ENCODE results near the gene PRKCE.

The PRKCE gene

GRCh38 chr2:45992741-45993475, 341.4 kb downstream of the PRKCE start:
- DNase-seq (ENCODE audit: low spot score): no peak

GRCh38 chr2:45993476-45993991, 342.1 kb downstream of the PRKCE start:
- peak; percentile 72 for DNase-seq (ENCODE audit: low spot score)

GRCh38 chr2:45994060-45994459, 342.6 kb downstream of the PRKCE start:
- DNase-seq (ENCODE audit: low spot score): no peak

GRCh38 chr2:46000660-46001059, 349.2 kb downstream of the PRKCE start:
- DNase-seq (ENCODE audit: low spot score): no peak

GRCh38 chr2:46001290-46001689, 349.8 kb downstream of the PRKCE start:
- DNase-seq (ENCODE audit: low spot score): no peak

GRCh38 chr2:46001741-46002506, 350.4 kb downstream of the PRKCE start:
- peak; percentile 23 for DNase-seq (ENCODE audit: low spot score)

- no peak for DNase-seq (ENCODE audit: low spot score)
These were observed 351.0 kb downstream of the PRKCE start for GRCh38 chr2:46002507-46002883.

- no peak for DNase-seq (ENCODE audit: low spot score)
These were observed 351.5 kb downstream of the PRKCE start for GRCh38 chr2:46002947-46003346.

- DNase-seq (ENCODE audit: low spot score): no peak
These were observed 352.5 kb downstream of the PRKCE start for GRCh38 chr2:46003903-46004473.

- no peak for DNase-seq (ENCODE audit: low spot score)
These were observed 355.1 kb downstream of the PRKCE start for GRCh38 chr2:46006473-46007025.

- no peak for DNase-seq (ENCODE audit: low spot score)
These were observed 355.9 kb downstream of the PRKCE start for GRCh38 chr2:46007412-46007811.

- DNase-seq (ENCODE audit: low spot score): peak; percentile 40
These were observed 356.8 kb downstream of the PRKCE start for GRCh38 chr2:46008091-46008870.

GRCh38 chr2:46009315-46009714, 357.8 kb downstream of the PRKCE start:
- DNase-seq (ENCODE audit: low spot score): no peak

GRCh38 chr2:46009772-46010171, 358.3 kb downstream of the PRKCE start:
- no peak for DNase-seq (ENCODE audit: low spot score)

GRCh38 chr2:46010223-46010924, 358.9 kb downstream of the PRKCE start:
- DNase-seq (ENCODE audit: low spot score): no peak

GRCh38 chr2:46010925-46011490, 359.5 kb downstream of the PRKCE start:
- peak; percentile 69 for DNase-seq (ENCODE audit: low spot score)

GRCh38 chr2:46012618-46013240, 361.3 kb downstream of the PRKCE start:
- DNase-seq (ENCODE audit: low spot score): no peak

GRCh38 chr2:46013726-46014125, 362.3 kb downstream of the PRKCE start:
- DNase-seq (ENCODE audit: low spot score): no peak

- peak; percentile 62 for DNase-seq (ENCODE audit: low spot score)
These were observed 363.6 kb downstream of the PRKCE start for GRCh38 chr2:46014911-46015654.

GRCh38 chr2:46015671-46016070, 364.2 kb downstream of the PRKCE start:
- no peak for DNase-seq (ENCODE audit: low spot score)

Measured in AG08395 (cell line).